Activated CD8-positive, alpha-beta T cell treated with anti-CD3 and anti-CD28 coated beads for 36 hours (primary cell): ENCODE measurements around the gene BMPER. TPM values are rescaled to one million over a fixed set of nuclear protein-coding genes. Genes with fewer than 3 reads are reported as not detected.

Experiments used
- ATAC-seq: fragments of 200-7000 bp; cut with Tn5 transposase; one replicate; pipeline ENCODE4 v1.10.0; 2021; ENCODE audit warnings: mild to moderate bottlenecking, moderate library complexity
- CTCF ChIA-PET: fragments of 350-600 bp; sonication (Branson Sonifier 250); formaldehyde crosslinking; loops from one replicate; lab custom pipeline; 2021; ENCODE audit warnings: antibody characterized with exemption; lab: Charles Lee
- POLR2A ChIA-PET: fragments of 350-600 bp; sonication (Branson Sonifier 250); formaldehyde crosslinking; loops from one replicate; lab custom pipeline; 2021; ENCODE audit warnings: antibody characterized with exemption; lab: Charles Lee
- DNase-seq: peaks from one replicate; pipeline ENCODE4 v3.0.0-alpha.2; 2020
- H3K27ac Mint-ChIP-seq: one replicate; pipeline ENCODE4 v1.8.0; 2021; ENCODE audit warnings: mild to moderate bottlenecking, mixed read lengths
- H3K27me3 Mint-ChIP-seq: one replicate; pipeline ENCODE4 v1.8.0; 2021; ENCODE audit warnings: mixed read lengths
- H3K36me3 Mint-ChIP-seq: one replicate; pipeline ENCODE4 v1.8.0; 2021; ENCODE audit warnings: low read depth, mixed read lengths
- H3K4me1 Mint-ChIP-seq: one replicate; pipeline ENCODE4 v1.8.0; 2021; ENCODE audit warnings: low read depth, mixed read lengths
- H3K4me3 Mint-ChIP-seq: one replicate; pipeline ENCODE4 v1.8.0; 2021; ENCODE audit warnings: mild to moderate bottlenecking, moderate library complexity, mixed read lengths
- H3K9me3 Mint-ChIP-seq: one replicate; pipeline ENCODE4 v1.8.0; 2021; ENCODE audit warnings: mixed read lengths
- CTCF ChIP-seq: fragments of 200-600 bp; IDR thresholded peaks from one replicate; pipeline ENCODE4 v1.8.0; 2022; ENCODE audit warnings: antibody characterized with exemption, mild to moderate bottlenecking
- intact Hi-C: fragments of 100-400 bp; cut with micrococcal nuclease; formaldehyde crosslinking; loops from one replicate; pipeline ENCODE4 v1.10.0; 2022
- total RNA-seq, 2 experiments: library from RNA; stranded (reverse); gene quantifications; one replicate each; pipeline ENCODE4 v1.2.3, GENCODE V29; 2021

The BMPER gene
- total RNA-seq, 2 experiments from 2014 or later, result not detected

DNA sequence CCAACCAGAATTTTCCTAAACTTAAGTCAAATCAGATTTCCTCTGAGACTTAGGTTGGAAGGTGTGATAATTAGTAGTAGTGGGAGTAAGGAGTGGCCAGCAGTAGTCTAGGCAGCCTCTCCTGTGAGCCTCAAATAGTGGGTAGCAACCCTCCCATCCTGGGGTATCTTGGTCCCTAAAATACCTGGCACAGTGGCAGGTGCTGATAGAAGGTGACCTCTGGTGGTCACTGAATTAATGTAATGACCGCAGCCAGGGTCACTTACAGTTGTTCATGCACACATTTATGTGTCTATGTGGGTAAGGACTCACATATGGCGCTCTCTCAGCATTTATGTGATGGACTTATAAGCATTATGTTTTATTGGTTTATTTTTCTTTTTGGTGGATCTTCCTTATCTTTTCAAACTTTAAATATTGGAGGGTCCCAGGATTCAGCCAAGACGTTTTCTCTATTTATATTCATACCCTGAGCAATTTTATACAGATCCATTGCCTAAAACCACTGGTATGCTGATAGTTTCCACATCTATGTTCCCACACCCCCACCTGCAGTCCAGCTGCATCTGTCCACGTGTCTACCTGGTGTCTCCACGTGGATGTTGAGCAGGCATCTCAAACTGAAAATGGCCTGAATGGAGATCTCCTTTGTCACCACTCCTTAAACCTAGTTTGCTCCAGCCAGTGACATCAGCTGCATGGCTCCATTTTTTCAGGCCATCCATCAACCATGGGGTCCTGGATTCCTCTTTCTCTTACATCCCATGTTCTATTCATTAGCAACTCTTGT lies 18.3 kb downstream of the BMPER start:
- intact Hi-C loops, result no loop called here
- ATAC-seq (no peak), DNase-seq (no peak)
- H3K27me3 Mint-ChIP-seq, result peaks cover 5% of the 10 kb centered on the region
- no peak for TF ChIP-seq CTCF
- H3K27ac Mint-ChIP-seq, result no peak overlapping the region
- ChIA-PET CTCF (interaction anchor here (1.1 to 3.9 kb wide), 3 partner anchors 9 to 20 kb away, joined by 3 to 35 read pairs (median 3); no protein-coding TSS in a partner anchor), POLR2A (no interaction called here)
- no peaks in the 10 kb centered on the region for H3K9me3 Mint-ChIP-seq
- H3K4me3 Mint-ChIP-seq, result no peak overlapping the region
- no peaks in the 10 kb centered on the region for H3K36me3 Mint-ChIP-seq
- H3K4me1 Mint-ChIP-seq, result no peaks in the 10 kb centered on the region

GRCh38 chr7:33926535-33926934 lies 21.2 kb downstream of the BMPER start:
- DNase-seq (no peak), ATAC-seq (no peak)
- intact Hi-C loops, result no loop called here
- H3K4me3 Mint-ChIP-seq, result no peak overlapping the region
- no peak for TF ChIP-seq CTCF
- H3K36me3 Mint-ChIP-seq, result no peaks in the 10 kb centered on the region
- H3K27ac Mint-ChIP-seq, result no peak overlapping the region
- ChIA-PET CTCF (interaction anchor here (1.2 to 1.3 kb wide), 2 partner anchors 8 to 25 kb away, joined by 3 to 4 read pairs; no protein-coding TSS in a partner anchor), POLR2A (no interaction called here)
- H3K9me3 Mint-ChIP-seq, result no peaks in the 10 kb centered on the region
- peaks cover 5% of the 10 kb centered on the region for H3K27me3 Mint-ChIP-seq
- H3K4me1 Mint-ChIP-seq, result no peaks in the 10 kb centered on the region

DNA sequence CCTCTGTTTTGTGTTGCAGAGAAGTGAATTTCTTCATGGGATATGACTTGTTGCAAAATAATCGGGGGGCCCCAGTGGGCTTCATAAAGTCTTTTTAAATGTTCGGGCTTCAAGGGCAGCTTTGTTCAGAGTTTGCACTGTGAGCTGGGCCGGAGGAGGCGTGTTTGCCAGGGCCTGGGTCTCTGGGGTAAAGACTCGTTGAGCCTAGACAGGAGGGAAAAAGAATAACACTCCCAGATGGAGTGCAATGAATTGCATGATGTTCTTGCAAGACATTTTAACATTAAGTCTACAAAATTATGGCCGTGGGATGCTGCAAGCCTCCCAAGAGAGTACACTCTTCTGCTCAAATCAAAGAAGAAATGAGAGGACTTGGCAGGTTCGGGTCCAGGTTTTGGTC lies 23.6 kb downstream of the BMPER start:
- POLR2A ChIA-PET, result no interaction called here
- ATAC-seq, result no peak
- CTCF ChIA-PET, result interaction anchor here (1.0 kb wide), 1 partner anchor 25 kb away, joined by 3 read pairs; no protein-coding TSS in a partner anchor
- no peak for TF ChIP-seq CTCF
- no peaks in the 10 kb centered on the region for H3K36me3 Mint-ChIP-seq
- H3K9me3 Mint-ChIP-seq, result no peaks in the 10 kb centered on the region
- DNase-seq, result no peak
- intact Hi-C loops, result no loop called here
- H3K27ac Mint-ChIP-seq, result no peak overlapping the region
- peaks cover 4% of the 10 kb centered on the region for H3K4me1 Mint-ChIP-seq
- H3K27me3 Mint-ChIP-seq, result peaks cover 17% of the 10 kb centered on the region
- no peak overlapping the region for H3K4me3 Mint-ChIP-seq

DNA sequence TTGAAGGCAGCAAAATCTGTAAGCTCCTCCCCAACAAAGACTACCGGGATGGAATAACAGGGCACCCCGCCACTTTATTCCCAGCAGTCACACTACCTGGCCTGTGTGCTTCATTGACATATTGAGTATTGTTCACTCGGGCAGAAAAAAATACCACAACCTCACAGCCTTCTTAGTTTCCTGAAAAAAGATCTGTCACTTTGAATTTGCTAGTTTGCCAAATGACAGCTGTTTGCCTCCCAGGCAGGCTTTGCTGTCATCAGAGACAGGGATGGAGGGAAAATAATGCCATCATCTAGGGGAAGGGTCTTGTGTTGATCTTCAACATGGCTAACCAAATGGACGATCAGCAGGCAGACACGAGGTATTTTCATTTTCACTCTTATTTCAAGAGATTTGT lies 26.9 kb downstream of the BMPER start:
- H3K27me3 Mint-ChIP-seq, result peaks cover 12% of the 10 kb centered on the region
- ChIA-PET CTCF (interaction anchor here (0.6 to 4.9 kb wide), 33 partner anchors 11 to 746 kb away, joined by 3 to 35 read pairs (median 4); no protein-coding TSS in a partner anchor), POLR2A (no interaction called here)
- intact Hi-C loops, result loop anchor here (5.0 to 10.0 kb wide), 2 partner anchors 687 to 745 kb away; no protein-coding TSS in a partner anchor
- H3K4me3 Mint-ChIP-seq, result no peak overlapping the region
- no peaks in the 10 kb centered on the region for H3K36me3 Mint-ChIP-seq
- peaks cover 4% of the 10 kb centered on the region for H3K4me1 Mint-ChIP-seq
- ATAC-seq (no peak), DNase-seq (no peak)
- no peak for TF ChIP-seq CTCF
- H3K9me3 Mint-ChIP-seq, result no peaks in the 10 kb centered on the region
- no peak overlapping the region for H3K27ac Mint-ChIP-seq
